ENCODE data around the gene TRMT13. TPM values are rescaled to one million over a fixed set of nuclear protein-coding genes. Genes with fewer than 3 reads are reported as not detected.

The TRMT13 gene
- total RNA-seq, 2 experiments from 2014 or later, result 29.8 to 32.8 TPM

GRCh38 chr1:100137602-100138001, 4.6 kb downstream of the TRMT13 start:
- DNase-seq (no peak), ATAC-seq (ENCODE audit: low read depth) (no peak)
- H3K27me3 Mint-ChIP-seq, result no peaks in the 10 kb centered on the region
- peaks cover 25% of the 10 kb centered on the region for H3K36me3 Mint-ChIP-seq
- no peaks in the 10 kb centered on the region for H3K9me3 Mint-ChIP-seq
- no peak overlapping the region for H3K4me3 Mint-ChIP-seq
- no peak overlapping the region for H3K27ac Mint-ChIP-seq
- POLR2A ChIA-PET, result no interaction called here
- H3K4me1 Mint-ChIP-seq, result peaks cover 10% of the 10 kb centered on the region

- DNase-seq (no peak), ATAC-seq (ENCODE audit: low read depth) (no peak)
- H3K27me3 Mint-ChIP-seq, result no peaks in the 10 kb centered on the region
- H3K27ac Mint-ChIP-seq, result no peak overlapping the region
- H3K9me3 Mint-ChIP-seq, result no peaks in the 10 kb centered on the region
- H3K4me3 Mint-ChIP-seq, result no peak overlapping the region
- peaks cover 1% of the 10 kb centered on the region for H3K4me1 Mint-ChIP-seq
- POLR2A ChIA-PET, result interaction anchor here (1.1 kb wide), 1 partner anchor 13 kb away, joined by 3 read pairs; no protein-coding TSS in a partner anchor
- H3K36me3 Mint-ChIP-seq, result peaks cover 39% of the 10 kb centered on the region
Measured at GRCh38 chr1:100141192-100141591, 8.2 kb downstream of the TRMT13 start.

DNA sequence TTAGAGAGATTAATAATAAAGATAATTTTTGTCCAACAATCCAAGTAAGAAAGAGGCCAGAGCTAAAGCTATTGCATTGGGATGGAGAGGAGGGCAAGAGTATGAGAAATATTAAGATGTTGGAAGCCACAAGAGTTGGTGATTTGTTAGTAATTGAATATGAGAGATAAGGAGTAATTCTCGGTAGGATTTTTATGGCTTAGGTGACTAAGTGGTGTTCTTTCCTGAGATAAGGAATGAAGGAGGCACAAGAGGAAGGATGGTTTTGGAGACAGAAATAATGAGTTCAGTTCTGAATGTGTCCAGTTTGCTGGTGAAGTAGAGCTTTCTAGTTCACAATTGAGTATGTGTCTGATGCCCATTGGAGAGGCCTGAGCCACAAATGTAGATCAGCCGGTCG, 9.4 kb downstream of the TRMT13 start:
- no peak overlapping the region for H3K4me3 Mint-ChIP-seq
- no peak for DNase-seq
- POLR2A ChIA-PET, result no interaction called here
- H3K4me1 Mint-ChIP-seq, result peaks cover 1% of the 10 kb centered on the region
- H3K36me3 Mint-ChIP-seq, result peaks cover 40% of the 10 kb centered on the region
- ATAC-seq (ENCODE audit: low read depth), result no peak
- no peaks in the 10 kb centered on the region for H3K9me3 Mint-ChIP-seq
- H3K27ac Mint-ChIP-seq, result no peak overlapping the region
- H3K27me3 Mint-ChIP-seq, result no peaks in the 10 kb centered on the region

- DNase-seq, result no peak
- Mint-ChIP-seq H3K27ac (no peak overlapping the region), H3K4me1 (peaks cover 3% of the 10 kb centered on the region), H3K27me3 (no peaks in the 10 kb centered on the region), H3K9me3 (no peaks in the 10 kb centered on the region), H3K36me3 (peaks cover 31% of the 10 kb centered on the region), H3K4me3 (no peak overlapping the region)
- no peak for ATAC-seq (ENCODE audit: low read depth)
- POLR2A ChIA-PET, result no interaction called here
Measured at GRCh38 chr1:100145116-100145515, 12.2 kb downstream of the TRMT13 start.

- Mint-ChIP-seq H3K4me3 (no peak overlapping the region), H3K27ac (no peak overlapping the region), H3K9me3 (no peaks in the 10 kb centered on the region), H3K36me3 (peaks cover 29% of the 10 kb centered on the region), H3K27me3 (no peaks in the 10 kb centered on the region), H3K4me1 (peaks cover 2% of the 10 kb centered on the region)
- POLR2A ChIA-PET, result no interaction called here
- DNase-seq (no peak), ATAC-seq (ENCODE audit: low read depth) (no peak)
Measured at GRCh38 chr1:100146958-100147357, 14.0 kb downstream of the TRMT13 start.

DNA sequence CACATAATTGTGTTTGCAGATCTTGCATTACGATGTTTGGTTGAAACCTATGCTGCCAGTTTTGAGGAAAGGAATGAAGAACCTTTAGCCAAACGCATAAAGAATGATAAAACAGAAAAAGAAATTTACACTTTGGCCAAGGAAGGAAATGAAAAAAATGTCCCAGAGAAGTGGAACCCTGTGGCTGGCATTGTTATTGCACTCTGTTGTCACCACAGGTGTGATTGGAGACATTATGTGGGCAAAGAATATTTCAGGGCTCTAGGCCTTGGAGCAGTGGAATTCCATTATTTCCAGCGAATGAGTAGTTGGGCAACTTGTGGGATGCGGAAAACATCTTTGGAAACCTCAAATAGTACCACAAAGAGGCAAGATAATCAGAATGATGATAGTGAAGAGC, 14.9 kb downstream of the TRMT13 start:
- no peak overlapping the region for H3K4me3 Mint-ChIP-seq
- peaks cover 26% of the 10 kb centered on the region for H3K36me3 Mint-ChIP-seq
- peaks cover 6% of the 10 kb centered on the region for H3K4me1 Mint-ChIP-seq
- H3K9me3 Mint-ChIP-seq, result no peaks in the 10 kb centered on the region
- no peak overlapping the region for H3K27ac Mint-ChIP-seq
- POLR2A ChIA-PET, result no interaction called here
- ATAC-seq (ENCODE audit: low read depth), result no peak
- DNase-seq, result no peak
- no peaks in the 10 kb centered on the region for H3K27me3 Mint-ChIP-seq

- no peak overlapping the region for H3K27ac Mint-ChIP-seq
- DNase-seq, result no peak
- peaks cover 6% of the 10 kb centered on the region for H3K4me1 Mint-ChIP-seq
- H3K9me3 Mint-ChIP-seq, result no peaks in the 10 kb centered on the region
- peaks cover 19% of the 10 kb centered on the region for H3K36me3 Mint-ChIP-seq
- ATAC-seq (ENCODE audit: low read depth), result no peak
- POLR2A ChIA-PET, result no interaction called here
- H3K27me3 Mint-ChIP-seq, result no peaks in the 10 kb centered on the region
- H3K4me3 Mint-ChIP-seq, result no peak overlapping the region
Measured at GRCh38 chr1:100151679-100152078, 18.7 kb downstream of the TRMT13 start.

DNA sequence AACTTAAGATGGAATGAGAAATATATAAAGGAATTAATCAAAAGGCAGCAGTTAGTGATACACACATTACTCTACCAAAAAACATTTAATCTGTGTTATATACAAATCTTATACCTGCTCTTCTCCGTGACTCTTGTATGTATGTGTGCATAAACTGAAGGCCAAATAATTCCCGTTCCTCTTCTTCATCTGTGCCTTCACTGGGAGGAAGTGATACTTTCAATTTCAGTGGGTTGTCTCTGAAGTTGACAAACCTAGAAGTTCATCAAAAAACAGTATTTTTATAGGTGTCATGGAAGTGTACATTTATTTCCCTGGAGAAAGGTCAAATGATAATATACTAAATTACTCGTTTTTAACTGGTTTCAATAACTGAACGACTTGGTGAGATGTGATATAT, 19.3 kb downstream of the TRMT13 start:
- peaks cover 19% of the 10 kb centered on the region for H3K36me3 Mint-ChIP-seq
- POLR2A ChIA-PET, result no interaction called here
- no peak overlapping the region for H3K4me3 Mint-ChIP-seq
- ATAC-seq (ENCODE audit: low read depth), result no peak
- H3K27me3 Mint-ChIP-seq, result no peaks in the 10 kb centered on the region
- peaks cover 6% of the 10 kb centered on the region for H3K4me1 Mint-ChIP-seq
- no peaks in the 10 kb centered on the region for H3K9me3 Mint-ChIP-seq
- no peak overlapping the region for H3K27ac Mint-ChIP-seq
- DNase-seq, result no peak

- POLR2A ChIA-PET, result no interaction called here
- H3K36me3 Mint-ChIP-seq, result peaks cover 5% of the 10 kb centered on the region
- no peak overlapping the region for H3K4me3 Mint-ChIP-seq
- no peak overlapping the region for H3K27ac Mint-ChIP-seq
- DNase-seq (no peak), ATAC-seq (ENCODE audit: low read depth) (no peak)
- no peaks in the 10 kb centered on the region for H3K4me1 Mint-ChIP-seq
- peaks cover 4% of the 10 kb centered on the region for H3K9me3 Mint-ChIP-seq
- peaks cover 2% of the 10 kb centered on the region for H3K27me3 Mint-ChIP-seq
Measured at GRCh38 chr1:100162881-100163280, 29.9 kb downstream of the TRMT13 start.

DNA sequence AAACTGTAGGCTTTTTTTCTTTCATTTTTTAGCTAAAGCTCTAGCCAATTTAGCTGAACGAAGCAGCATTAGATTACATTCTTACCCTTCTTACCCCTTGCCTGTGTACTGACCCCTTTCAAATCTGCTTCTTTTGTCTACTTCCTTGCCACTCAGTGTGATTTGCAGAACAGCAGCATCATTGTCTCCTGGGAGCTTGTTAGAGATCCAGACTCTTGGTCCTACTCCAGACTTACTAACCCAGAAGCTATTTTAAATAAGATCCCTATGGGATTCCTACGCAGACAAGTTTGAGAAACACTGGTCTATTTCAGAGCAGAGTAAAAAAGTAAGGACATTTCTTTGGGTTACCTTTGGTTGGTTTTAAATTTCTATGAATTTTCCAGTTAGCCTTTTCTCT, 31.3 kb downstream of the TRMT13 start:
- no peak for ATAC-seq (ENCODE audit: low read depth)
- no peak overlapping the region for H3K4me3 Mint-ChIP-seq
- POLR2A ChIA-PET, result no interaction called here

GRCh38 chr1:100164702-100165101, 31.7 kb downstream of the TRMT13 start:
- no peaks in the 10 kb centered on the region for H3K4me1 Mint-ChIP-seq
- POLR2A ChIA-PET, result no interaction called here
- DNase-seq (no peak), ATAC-seq (ENCODE audit: low read depth) (no peak)
- no peak overlapping the region for H3K4me3 Mint-ChIP-seq
- H3K36me3 Mint-ChIP-seq, result peaks cover 5% of the 10 kb centered on the region
- H3K27ac Mint-ChIP-seq, result no peak overlapping the region
- H3K27me3 Mint-ChIP-seq, result peaks cover 2% of the 10 kb centered on the region
- H3K9me3 Mint-ChIP-seq, result peaks cover 4% of the 10 kb centered on the region

More for the DNA sequence above, 31.3 kb downstream of the TRMT13 start:
- Mint-ChIP-seq H3K27ac (no peak overlapping the region), H3K4me1 (no peaks in the 10 kb centered on the region), H3K9me3 (peaks cover 4% of the 10 kb centered on the region), H3K27me3 (peaks cover 2% of the 10 kb centered on the region), H3K36me3 (peaks cover 5% of the 10 kb centered on the region)
- DNase-seq, result no peak

DNA sequence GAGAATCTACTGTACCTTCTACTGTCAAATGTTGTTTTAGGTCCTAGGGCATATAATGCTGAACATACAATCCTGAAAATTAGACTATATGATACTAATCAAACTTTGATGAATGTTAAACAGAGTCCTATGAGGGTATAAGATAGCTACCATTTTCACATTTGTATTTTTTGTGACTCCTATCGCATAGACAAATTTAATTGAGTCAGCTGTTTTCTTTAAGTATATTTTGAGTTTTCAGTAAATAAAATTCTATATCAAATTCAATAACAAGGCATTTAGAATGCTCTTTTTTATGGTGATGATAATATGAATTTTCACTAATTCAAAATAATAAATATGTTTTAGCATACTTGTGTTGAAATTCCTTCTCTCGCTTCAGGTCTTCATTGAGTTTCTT, 35.1 kb downstream of the TRMT13 start:
- no peak overlapping the region for H3K4me3 Mint-ChIP-seq
- no peak for DNase-seq
- no peaks in the 10 kb centered on the region for H3K4me1 Mint-ChIP-seq
- peaks cover 5% of the 10 kb centered on the region for H3K36me3 Mint-ChIP-seq
- H3K27ac Mint-ChIP-seq, result no peak overlapping the region
- ATAC-seq (ENCODE audit: low read depth), result no peak
- POLR2A ChIA-PET, result no interaction called here
- peaks cover 4% of the 10 kb centered on the region for H3K27me3 Mint-ChIP-seq
- H3K9me3 Mint-ChIP-seq, result peaks cover 4% of the 10 kb centered on the region

GRCh38 chr1:100177295-100178041, 44.5 kb downstream of the TRMT13 start:
- DNase-seq, result no peak
- Mint-ChIP-seq H3K4me3 (no peak overlapping the region), H3K9me3 (no peaks in the 10 kb centered on the region), H3K27me3 (peaks cover 3% of the 10 kb centered on the region), H3K36me3 (peaks cover 1% of the 10 kb centered on the region), H3K27ac (no peak overlapping the region), H3K4me1 (no peaks in the 10 kb centered on the region)
- POLR2A ChIA-PET, result no interaction called here
- no peak for ATAC-seq (ENCODE audit: low read depth)

DNA sequence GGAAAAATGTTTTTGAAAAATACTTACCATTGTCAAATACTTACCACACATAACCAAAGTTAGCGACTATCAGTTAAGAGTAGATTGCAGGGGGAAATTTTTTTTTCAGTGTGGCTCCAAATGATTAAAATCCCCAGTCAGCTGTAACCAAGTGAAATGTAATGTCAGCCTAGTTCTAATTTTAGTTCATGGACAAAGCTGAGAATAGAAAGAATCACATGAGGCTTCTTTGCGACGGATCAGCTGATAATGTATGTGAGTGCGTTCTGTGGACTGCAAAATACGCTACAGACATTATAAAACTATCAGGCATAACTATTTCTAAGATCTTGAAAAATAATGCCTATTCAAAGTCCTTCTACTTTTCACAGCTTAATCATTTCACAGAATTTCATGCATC, 45.1 kb downstream of the TRMT13 start, which contains the start of gene LRRC39:
Gene LRRC39, minus strand, starts transcription at position 166 of the 400 bp plus-strand sequence. CDS start 9,740 bp downstream, outside the sequence.
- H3K27me3 Mint-ChIP-seq, result peaks cover 3% of the 10 kb centered on the region
- no peaks in the 10 kb centered on the region for H3K4me1 Mint-ChIP-seq
- no peak for DNase-seq
- H3K36me3 Mint-ChIP-seq, result peaks cover 1% of the 10 kb centered on the region
- no peaks in the 10 kb centered on the region for H3K9me3 Mint-ChIP-seq
- no peak within 1 kb of the TSS for H3K27ac Mint-ChIP-seq
- POLR2A ChIA-PET, result no interaction called here
- no peak within 1 kb of the TSS for H3K4me3 Mint-ChIP-seq
- no peak for ATAC-seq (ENCODE audit: low read depth)
